GM12878 (cell line): Measurements from ENCODE around the gene BHLHE23. TPM values are rescaled to one million over a fixed set of nuclear protein-coding genes. Genes with fewer than 3 reads are reported as not detected.

Experiments used
- ATAC-seq: fragments of 200-7000 bp; cut with Tn5 transposase; 3 replicates; pipeline ENCODE4 v1.9.1; 2020; ENCODE audit warnings: mild to moderate bottlenecking, moderate library complexity
- BruUV-seq: library from RNA; stranded (reverse); fragments of 400-500 nt; replicated peaks from 2 replicates; lab custom pipeline; 2021; lab: Mats Ljungman, UMichigan
- CTCF ChIA-PET: fragments of 300-600 bp; sonication (Branson Sonifier 250); formaldehyde crosslinking; extraction: SDS; loops from one replicate; lab custom pipeline; 2021; ENCODE audit warnings: inconsistent platforms; lab: Yijun Ruan, JAX
- POLR2A ChIA-PET: fragments of 350-600 bp; formaldehyde crosslinking; extraction: SDS; loops from one replicate; lab custom pipeline; 2021; ENCODE audit warnings: inconsistent platforms; lab: Charles Lee
- RAD21 ChIA-PET: fragments of 300-600 bp; sonication (Branson Sonifier 250); formaldehyde crosslinking; loops from one replicate; lab custom pipeline; 2023; ENCODE audit warnings: antibody characterized with exemption; ENCODE audit not compliant: unreplicated experiment; lab: Charles Lee
- SMC1A ChIA-PET: fragments of 300-600 bp; sonication (Branson Sonifier 250); formaldehyde crosslinking; loops from one replicate; lab custom pipeline; 2023; ENCODE audit not compliant: unreplicated experiment, uncharacterized antibody; lab: Charles Lee
- DNase-seq: peaks from one replicate; pipeline ENCODE4 v3.0.0-alpha.2; 2011; ENCODE audit warnings: low read depth, low spot score
- FAIRE-seq: peaks from 3 replicates; lab custom pipeline; 2011; peaks lifted over from hg19 to GRCh38; lab: Jason Lieb, UNC
- H2AFZ ChIP-seq: 2 replicates; pipeline ENCODE4 v1.6.0; 2011; ENCODE audit warnings: low read depth, low read length, control low read depth; ENCODE audit not compliant: control insufficient read depth
- H3K27ac ChIP-seq: 2 replicates; pipeline ENCODE4 v1.5.1; 2011; ENCODE audit warnings: control low read depth; ENCODE audit not compliant: control insufficient read depth, insufficient read depth
- H3K27me3 ChIP-seq, 2 experiments: replicated peaks in 1 of 2; 2 replicates each; pipeline versions ENCODE4 v1.6.0 to v1.6.1; 2011; ENCODE audit warnings: low read length in 1 of 2; ENCODE audit not compliant: control insufficient read depth in 2 of 2, insufficient read depth in 2 of 2
- H3K36me3 ChIP-seq, 2 experiments: 2 replicates each; pipeline ENCODE4 v1.5.1; 2011; ENCODE audit warnings: low read length in 1 of 2; ENCODE audit not compliant: control insufficient read depth in 2 of 2, insufficient read depth in 2 of 2
- H3K4me1 ChIP-seq: 2 replicates; pipeline ENCODE4 v1.6.1; 2011; ENCODE audit warnings: mild to moderate bottlenecking, low read length, moderate library complexity, mixed read lengths; ENCODE audit not compliant: control insufficient read depth, insufficient read depth
- H3K4me2 ChIP-seq: 2 replicates; pipeline ENCODE4 v1.6.0; 2011; ENCODE audit warnings: control low read depth; ENCODE audit not compliant: control insufficient read depth, insufficient read depth
- H3K4me3 ChIP-seq: fragments of 200-600 bp; sonication (generic); 2 replicates; pipeline ENCODE4 v1.5.1; 2016
- H3K79me2 ChIP-seq: 2 replicates; pipeline ENCODE4 v1.6.0; 2011; ENCODE audit warnings: low read length; ENCODE audit not compliant: control insufficient read depth, insufficient read depth
- H3K9ac ChIP-seq: 2 replicates; pipeline ENCODE4 v1.8.0; 2011; ENCODE audit warnings: low read length, control low read depth, mixed read lengths; ENCODE audit not compliant: control insufficient read depth, insufficient read depth
- H3K9me3 ChIP-seq: replicated peaks from 3 replicates; pipeline ENCODE4 v1.5.1; 2011; ENCODE audit warnings: mild to moderate bottlenecking, low read length; ENCODE audit not compliant: control insufficient read depth, insufficient read depth
- H4K20me1 ChIP-seq: 2 replicates; pipeline ENCODE4 v1.6.0; 2011; ENCODE audit not compliant: control insufficient read depth, insufficient read depth
- CTCF ChIP-seq, 3 experiments: IDR thresholded peaks in 2 of 3; conservative IDR thresholded peaks in 1 of 3; 2 replicates each; pipeline ENCODE4 v1.5.1; 2011; ENCODE audit warnings: low read depth in 3 of 3, low read length in 3 of 3, mild to moderate bottlenecking in 3 of 3, control low read depth in 2 of 3, moderate library complexity in 2 of 3, inconsistent platforms in 1 of 3, mixed read lengths in 1 of 3; ENCODE audit not compliant: control insufficient read depth in 2 of 3, insufficient read depth in 1 of 3; ENCODE audit errors: extremely low read depth in 1 of 3
- PML ChIP-seq: IDR thresholded peaks from 2 replicates; pipeline ENCODE4 v1.6.1; 2012; ENCODE audit warnings: low read length, inconsistent platforms
- WGBS: methylation state at CpG from one replicate; pipeline ENCODE4 v1.1.6; 2016; ENCODE audit warnings: low lambda C conversion rate; ENCODE audit not compliant: insufficient replicate concordance, insufficient coverage; ENCODE audit errors: missing lambda C conversion rate; 5-methylcytosine and 5-hydroxymethylcytosine counted together
- in situ Hi-C: fragments of 300-500 bp; cut with MboI; formaldehyde crosslinking; loops from 9 replicates; pipeline ENCODE4 v1.14.3; 2018; ENCODE audit warnings: mixed read lengths
- intact Hi-C: fragments of 100-400 bp; cut with micrococcal nuclease; formaldehyde crosslinking; loops from one replicate; pipeline ENCODE4 v1.14.2; 2022; ENCODE audit not compliant: unreplicated experiment
- polyA plus RNA-seq, 11 experiments: library from polyadenylated mRNA; depleted of rRNA in 4 of 11; unstranded in 6 of 11; stranded (reverse) in 5 of 11; fragments of >200 nt; fragmentation: Nextera tagmentation in 4 of 11; fragmentation: Illumina TruSeq in 1 of 11; extraction: Ambion mirVana in 4 of 11; extraction: Trizol in 1 of 11; gene quantifications; 1 replicate in 1 of 11; 2 replicates in 10 of 11; pipeline versions ENCODE4 v1.2.1 to v1.2.3, GENCODE V29; 2011 to 2016; ENCODE audit warnings: inconsistent platforms in 2 of 11, missing spikeins in 2 of 11, low read depth in 1 of 11
- total RNA-seq, 4 experiments: library from RNA; depleted of rRNA in 3 of 4; stranded (reverse); fragments of >200 nt in 3 of 4; fragmentation: Illumina TruSeq in 1 of 4; extraction: Trizol in 1 of 4; gene quantifications; 2 replicates each; pipeline versions ENCODE4 v1.2.1 to v1.2.3, GENCODE V29; 2013 to 2021

Gene BHLHE23
- total and polyA plus RNA-seq, 10 of the 15 experiments (the other 5 are each of a cell fraction or from before 2014, with no cell fraction given), result 0.28 to 0.33 TPM; not detected in 8

- SMC1A ChIA-PET, result interaction anchor here (1.5 to 2.9 kb wide), 5 partner anchors 9 to 33 kb away, joined by 3 to 11 read pairs (median 8); no protein-coding TSS in a partner anchor
- in situ Hi-C loops, result no loop called here
- Histone ChIP-seq H3K4me1 (peaks cover 5% of the 10 kb centered on the region; the same call in 1 of the 2 replicates), H4K20me1 (no peaks in the 10 kb centered on the region), H3K4me3 (no peak overlapping the region), H3K27ac (no peak overlapping the region), H3K36me3 (peaks cover 0 to 1% of the 10 kb centered on the region in 2 experiments; a peak in 2 of 4 replicates), H3K9me3 (no peaks in the 10 kb centered on the region), H2AFZ (no peak overlapping the region), H3K9ac (no peak overlapping the region), H3K79me2 (peaks cover 7% of the 10 kb centered on the region), H3K27me3 (no peaks in the 10 kb centered on the region), H3K4me2 (no peak overlapping the region)
- RAD21 ChIA-PET, result interaction anchor here (4.4 kb wide), 1 partner anchor 12 kb away, joined by 20 read pairs; no protein-coding TSS in a partner anchor
- 80% methylated on average over 32 of the region's 33 CpGs for WGBS
- POLR2A ChIA-PET, result interaction anchor here (2.2 kb wide), 1 partner anchor 9 kb away, joined by 10 read pairs; no protein-coding TSS in a partner anchor
- FAIRE-seq, result no peak
- ATAC-seq, result no peak
- intact Hi-C loops, result no loop called here
- BruUV-seq, result no TSS peak
- CTCF ChIA-PET, result interaction anchor here (1.0 kb wide), 1 partner anchor 15 kb away, joined by 3 read pairs; no protein-coding TSS in a partner anchor
- DNase-seq, result no peak
- TF ChIP-seq CTCF (IDR thresholded peaks at IDR 0.05 in 2 of 3, conservative IDR thresholded peaks at IDR 0.05 in 1 of 3; ENCODE audit: control insufficient read depth in 2 of 3, extremely low read depth in 1 of 3, insufficient read depth in 1 of 3, low read depth in 3 of 3, low read length in 3 of 3) (no peak), PML (no peak)
Observed at GRCh38 chr20:63023936-63024571, 17.3 kb upstream of the BHLHE23 start.
